GM18507 (cell line): ENCODE data around the gene ZDHHC11.
"Not testable (repeated sequence)": the region's sequence is repeated elsewhere in the genome, so short reads cannot be mapped to it uniquely, and the experiment has no call there.

Experiments used
- DNase-seq: peaks from one replicate; pipeline ENCODE4 v3.0.0; 2011; ENCODE audit warnings: low read depth; ENCODE audit not compliant: insufficient read length; ENCODE audit errors: extremely low spot score
- FAIRE-seq: peaks from 2 replicates; lab custom pipeline; 2011; peaks lifted over from hg19 to GRCh38; lab: Jason Lieb, UNC

The ZDHHC11 gene

GRCh38 chr5:757346-757930 is 93.3 kb downstream of the ZDHHC11 start:
- FAIRE-seq, result no peak
- no peak for DNase-seq

- DNase-seq (no peak), FAIRE-seq (no peak)
Observed at GRCh38 chr5:756865-757345, 93.9 kb downstream of the ZDHHC11 start.

GRCh38 chr5:756171-756570 is 94.6 kb downstream of the ZDHHC11 start:
- FAIRE-seq, result no peak
- DNase-seq, result no peak

- FAIRE-seq, DNase-seq: not testable (repeated sequence)
Observed at GRCh38 chr5:754143-754632, 96.6 kb downstream of the ZDHHC11 start.

GRCh38 chr5:753567-754142 is 97.1 kb downstream of the ZDHHC11 start:
- FAIRE-seq, result peak; percentile 82

GRCh38 chr5:752532-753115 is 98.2 kb downstream of the ZDHHC11 start:
- FAIRE-seq, result not testable (repeated sequence)

More at GRCh38 chr5:753567-754142, 97.1 kb downstream of the ZDHHC11 start:
- DNase-seq, result not testable (repeated sequence)

GRCh38 chr5:751992-752391 is 98.8 kb downstream of the ZDHHC11 start:
- FAIRE-seq, DNase-seq: not testable (repeated sequence)

More at GRCh38 chr5:752532-753115, 98.2 kb downstream of the ZDHHC11 start:
- not testable (repeated sequence) for DNase-seq

GRCh38 chr5:751496-751895 is 99.3 kb downstream of the ZDHHC11 start:
- FAIRE-seq, result no peak
- DNase-seq, result no peak

GRCh38 chr5:750226-750625 is 100.6 kb downstream of the ZDHHC11 start:
- FAIRE-seq, DNase-seq: not testable (repeated sequence)

- FAIRE-seq, result no peak
- no peak for DNase-seq
Observed at GRCh38 chr5:749101-749670, 101.6 kb downstream of the ZDHHC11 start.

GRCh38 chr5:748011-748980 is 102.5 kb downstream of the ZDHHC11 start:
- not testable (repeated sequence) for DNase-seq, FAIRE-seq

GRCh38 chr5:747303-747844 is 103.4 kb downstream of the ZDHHC11 start:
- not testable (repeated sequence) for DNase-seq, FAIRE-seq

- FAIRE-seq (no peak), DNase-seq (no peak)
Observed at GRCh38 chr5:746258-746761, 104.5 kb downstream of the ZDHHC11 start.
